H1 (cell line): Measurements from ENCODE around the gene PRR35. TPM values are rescaled to one million over a fixed set of nuclear protein-coding genes. Genes with fewer than 3 reads are reported as not detected.

ENCODE experiments used
- GTF2F1 ChIP-seq: IDR thresholded peaks from 2 replicates; pipeline ENCODE4 v1.6.1; 2012; ENCODE audit warnings: low read depth, low read length, improper control_type of control experiment, borderline replicate concordance
- PHF8 ChIP-seq: fragments of 200-600 bp; sonication (generic); conservative IDR thresholded peaks from 2 replicates; pipeline ENCODE4 v1.7.1; 2012; ENCODE audit warnings: low read depth, mild to moderate bottlenecking, inconsistent platforms, low read length, moderate library complexity
- polyA plus RNA-seq, 7 experiments: library from polyadenylated mRNA; depleted of rRNA in 3 of 7; stranded (reverse) in 5 of 7; unstranded in 2 of 7; fragments of >200 nt in 5 of 7; fragments of 200-250 nt in 2 of 7; gene quantifications; 1 replicate in 5 of 7; 2 replicates in 1 of 7; 4 replicates in 1 of 7; pipeline versions ENCODE4 v1.2.1 to v1.2.3, GENCODE V29; 2011 to 2013; ENCODE audit warnings: missing spikeins in 2 of 7, mixed read lengths in 2 of 7
- total RNA-seq: library from RNA; stranded (reverse); fragmentation: NEBNext Ultra II Directional; extraction: Animal tissue kit (Norgen Biotek cat#: 25700); gene quantifications from 2 replicates; pipeline ENCODE4 v1.2.1, GENCODE V29; 2021

The PRR35 gene
- total and polyA plus RNA-seq, 2 of the 8 experiments (the other 6 are each of a cell fraction or from before 2014, with no cell fraction given): 0.38 to 0.50 TPM

GRCh38 chr16:578232-578869, 18.2 kb downstream of the PRR35 start (continued):
- TF ChIP-seq GTF2F1: no peak
- TF ChIP-seq PHF8: no peak
